WERI-Rb-1 (cell line): ENCODE data around the gene BBX.

Source experiments
- DNase-seq: peaks from one replicate; pipeline ENCODE4 v3.0.0-alpha.2; 2020
- H3K27ac ChIP-seq: fragments of 250-450 bp; sonication (Bioruptor Pico); 2 replicates; pipeline ENCODE4 v1.5.1; 2020; ENCODE audit warnings: mild to moderate bottlenecking, moderate library complexity
- H3K27me3 ChIP-seq: fragments of 250-450 bp; sonication (Bioruptor Pico); 2 replicates; pipeline ENCODE4 v1.5.1; 2021; ENCODE audit warnings: mild to moderate bottlenecking, low read depth, moderate library complexity; ENCODE audit not compliant: insufficient read depth, severe bottlenecking
- H3K36me3 ChIP-seq: fragments of 250-450 bp; sonication (Bioruptor Pico); 2 replicates; pipeline ENCODE4 v1.5.1; 2020; ENCODE audit warnings: mild to moderate bottlenecking, moderate library complexity
- H3K4me3 ChIP-seq: 2 replicates; pipeline ENCODE4 v1.5.1; 2011; ENCODE audit warnings: low read depth, mild to moderate bottlenecking, control low read depth, low read length
- H3K9me3 ChIP-seq: fragments of 250-450 bp; sonication (Bioruptor Pico); 2 replicates; pipeline ENCODE4 v1.5.1; 2021; ENCODE audit warnings: mild to moderate bottlenecking, moderate library complexity; ENCODE audit not compliant: severe bottlenecking
- TF ChIP-seq, protein P1 (sequence below): IDR thresholded peaks from 2 replicates; pipeline ENCODE4 v1.5.1; 2011; ENCODE audit warnings: low read depth, mild to moderate bottlenecking, control low read depth, inconsistent platforms, low read length

BBX gene

DNA sequence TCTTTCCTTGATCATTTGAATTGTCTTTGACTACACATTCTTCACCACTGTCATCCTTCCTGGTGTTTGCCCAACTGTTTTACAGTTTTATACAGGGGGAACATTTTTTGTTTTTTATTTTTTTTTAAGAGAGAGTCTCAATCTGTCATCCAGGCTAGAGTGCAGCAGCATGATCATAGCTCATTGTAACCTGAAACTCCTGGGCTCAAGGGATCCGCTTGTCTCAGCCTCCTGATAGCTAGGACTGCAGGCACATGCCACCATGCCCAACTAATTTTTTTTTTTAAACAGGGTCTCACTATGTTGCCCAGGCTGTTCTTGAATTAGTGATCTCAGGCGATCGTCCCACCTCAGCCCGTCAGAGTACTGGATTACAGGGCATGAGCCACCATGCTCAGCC, 222.6 kb downstream of the BBX start:
- no peak for DNase-seq
- H3K9me3 ChIP-seq, result no peaks in the 10 kb centered on the region
- H3K36me3 ChIP-seq, result no peaks in the 10 kb centered on the region
- TF ChIP-seq, protein P1, sequence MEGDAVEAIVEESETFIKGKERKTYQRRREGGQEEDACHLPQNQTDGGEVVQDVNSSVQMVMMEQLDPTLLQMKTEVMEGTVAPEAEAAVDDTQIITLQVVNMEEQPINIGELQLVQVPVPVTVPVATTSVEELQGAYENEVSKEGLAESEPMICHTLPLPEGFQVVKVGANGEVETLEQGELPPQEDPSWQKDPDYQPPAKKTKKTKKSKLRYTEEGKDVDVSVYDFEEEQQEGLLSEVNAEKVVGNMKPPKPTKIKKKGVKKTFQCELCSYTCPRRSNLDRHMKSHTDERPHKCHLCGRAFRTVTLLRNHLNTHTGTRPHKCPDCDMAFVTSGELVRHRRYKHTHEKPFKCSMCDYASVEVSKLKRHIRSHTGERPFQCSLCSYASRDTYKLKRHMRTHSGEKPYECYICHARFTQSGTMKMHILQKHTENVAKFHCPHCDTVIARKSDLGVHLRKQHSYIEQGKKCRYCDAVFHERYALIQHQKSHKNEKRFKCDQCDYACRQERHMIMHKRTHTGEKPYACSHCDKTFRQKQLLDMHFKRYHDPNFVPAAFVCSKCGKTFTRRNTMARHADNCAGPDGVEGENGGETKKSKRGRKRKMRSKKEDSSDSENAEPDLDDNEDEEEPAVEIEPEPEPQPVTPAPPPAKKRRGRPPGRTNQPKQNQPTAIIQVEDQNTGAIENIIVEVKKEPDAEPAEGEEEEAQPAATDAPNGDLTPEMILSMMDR, result no peak
- no peak overlapping the region for H3K27ac ChIP-seq
- no peaks in the 10 kb centered on the region for H3K27me3 ChIP-seq
- no peak overlapping the region for H3K4me3 ChIP-seq

- Histone ChIP-seq H3K27me3 (no peaks in the 10 kb centered on the region), H3K27ac (no peak overlapping the region), H3K9me3 (no peaks in the 10 kb centered on the region), H3K36me3 (no peaks in the 10 kb centered on the region), H3K4me3 (no peak overlapping the region)
- DNase-seq, result peak; percentile 23
- TF ChIP-seq, protein P1, result peak; percentile 59
These were observed 229.6 kb downstream of the BBX start for GRCh38 chr3:107752202-107752990.

DNA sequence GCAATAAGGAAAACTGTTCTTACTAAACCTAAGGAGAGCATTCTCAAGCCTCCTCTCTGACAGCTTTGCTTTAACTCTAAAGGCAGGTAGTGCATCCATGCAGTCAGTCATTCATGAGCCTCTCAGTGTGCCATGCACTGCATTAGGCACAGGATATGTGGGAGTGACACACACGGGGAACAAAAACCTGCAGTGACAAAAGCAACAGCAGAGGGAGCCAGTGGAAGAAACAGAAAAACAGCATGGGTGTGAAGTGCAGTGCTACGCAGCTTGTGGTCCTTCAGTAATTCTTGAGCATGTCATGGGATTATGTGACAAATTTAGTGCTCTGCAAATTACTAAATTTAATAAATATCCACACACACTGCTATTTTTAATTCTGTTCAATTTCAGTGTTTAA, 230.7 kb downstream of the BBX start:
- peak; percentile 77 for DNase-seq
- H3K4me3 ChIP-seq, result no peak overlapping the region
- TF ChIP-seq, protein P1, result peak; percentile 81
- no peaks in the 10 kb centered on the region for H3K27me3 ChIP-seq
- no peak overlapping the region for H3K27ac ChIP-seq
- no peaks in the 10 kb centered on the region for H3K36me3 ChIP-seq
- H3K9me3 ChIP-seq, result no peaks in the 10 kb centered on the region

DNA sequence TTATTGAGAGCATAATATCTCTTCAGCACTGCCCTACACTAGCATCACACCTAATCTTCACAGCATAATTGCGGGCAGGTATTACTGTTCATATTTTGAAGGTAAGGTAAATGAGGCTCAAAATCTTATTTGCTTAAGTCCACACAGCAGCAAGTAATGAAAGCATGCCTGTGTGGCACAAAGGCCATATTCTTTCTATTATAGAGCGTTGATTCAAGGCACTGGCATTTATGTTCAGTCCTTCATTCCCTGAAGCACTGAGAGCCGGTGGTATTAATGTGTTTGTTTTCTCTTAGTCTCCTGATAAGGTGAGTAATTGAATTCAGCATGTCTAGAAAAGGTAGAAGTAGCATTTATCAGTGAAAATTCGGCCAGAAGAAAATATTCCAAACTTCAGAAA, 231.2 kb downstream of the BBX start:
- no peak overlapping the region for H3K4me3 ChIP-seq
- no peak overlapping the region for H3K27ac ChIP-seq
- no peak for DNase-seq
- no peaks in the 10 kb centered on the region for H3K9me3 ChIP-seq
- H3K27me3 ChIP-seq, result no peaks in the 10 kb centered on the region
- no peaks in the 10 kb centered on the region for H3K36me3 ChIP-seq
- TF ChIP-seq, protein P1, result no peak

DNA sequence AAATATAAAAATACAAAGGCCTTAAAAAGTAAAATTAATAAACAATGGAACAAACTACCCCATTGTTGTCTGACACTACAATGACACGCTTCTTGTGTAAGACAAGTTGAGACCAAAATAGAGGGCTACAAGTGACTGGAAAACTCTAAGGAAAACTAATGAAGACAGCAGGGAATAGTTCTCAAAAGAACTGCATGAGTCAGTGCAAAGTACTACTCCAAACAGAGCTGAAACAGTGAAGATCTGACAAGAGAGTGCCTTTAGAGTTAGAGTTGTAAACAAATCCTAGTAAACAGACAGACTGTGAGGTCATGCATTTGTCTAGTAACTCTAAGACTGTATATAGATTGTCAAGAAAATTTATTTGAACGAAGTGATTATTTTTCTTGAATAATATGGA, 233.9 kb downstream of the BBX start:
- H3K9me3 ChIP-seq, result peaks cover 3% of the 10 kb centered on the region
- no peaks in the 10 kb centered on the region for H3K27me3 ChIP-seq
- TF ChIP-seq, protein P1, result no peak
- no peak overlapping the region for H3K4me3 ChIP-seq
- H3K36me3 ChIP-seq, result no peaks in the 10 kb centered on the region
- H3K27ac ChIP-seq, result no peak overlapping the region
- DNase-seq, result no peak

DNA sequence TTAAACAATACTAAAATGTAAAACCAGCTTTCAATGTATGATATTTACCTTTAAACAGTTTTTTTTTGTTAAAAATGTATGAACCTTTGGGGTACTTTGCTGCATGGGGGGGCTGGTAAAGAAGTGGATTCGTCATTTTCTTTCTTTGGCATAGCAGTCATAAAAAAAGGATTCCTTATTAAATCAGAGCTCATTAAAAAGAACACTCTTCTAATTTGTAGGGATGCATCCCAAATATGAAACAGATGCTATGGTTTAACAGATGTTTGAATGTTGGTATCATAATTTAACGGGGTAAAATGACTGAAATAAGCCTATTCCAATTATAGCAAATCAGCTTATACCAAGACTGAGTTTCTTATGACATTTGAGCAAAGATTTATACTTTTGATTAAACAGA, 234.4 kb downstream of the BBX start:
- Histone ChIP-seq H3K4me3 (no peak overlapping the region), H3K27ac (no peak overlapping the region), H3K27me3 (no peaks in the 10 kb centered on the region), H3K36me3 (no peaks in the 10 kb centered on the region), H3K9me3 (peaks cover 3% of the 10 kb centered on the region)
- no peak for DNase-seq
- TF ChIP-seq, protein P1, result no peak
